Neural cell (in vitro differentiated cells): ENCODE data around the gene LYAR. TPM values are rescaled to one million over a fixed set of nuclear protein-coding genes. Genes with fewer than 3 reads are reported as not detected.

ENCODE experiments used
- H2AFZ ChIP-seq: fragments of 200-600, 300-800 bp; sonication (generic), shearing (Covaris generic); 2 replicates; pipeline ENCODE4 v1.6.0; 2014; ENCODE audit warnings: low read depth, mild to moderate bottlenecking, antibody characterized with exemption, low read length, moderate library complexity
- H3F3A ChIP-seq: fragments of 200-600 bp; shearing (Covaris generic); 2 replicates; pipeline ENCODE4 v1.6.1; 2016; ENCODE audit warnings: mild to moderate bottlenecking, moderate library complexity, mixed read lengths, antibody characterized with exemption, low read length; ENCODE audit not compliant: insufficient read depth, poor library complexity, severe bottlenecking
- H3K27ac ChIP-seq: fragments of 200-600, 300-800 bp; sonication (generic), shearing (Covaris generic); 2 replicates; pipeline ENCODE4 v1.5.1; 2014; ENCODE audit warnings: mild to moderate bottlenecking, low read length, moderate library complexity
- H3K27me3 ChIP-seq: fragments of 300-800, 200-600 bp; sonication (generic), shearing (Covaris generic); 2 replicates; pipeline ENCODE4 v1.6.0; 2014; ENCODE audit warnings: mild to moderate bottlenecking, low read depth, low read length, moderate library complexity; ENCODE audit not compliant: insufficient read depth
- H3K36me3 ChIP-seq: fragments of 300-800, 200-600 bp; sonication (generic), shearing (Covaris generic); 2 replicates; pipeline ENCODE4 v1.5.1; 2014; ENCODE audit warnings: mild to moderate bottlenecking, antibody characterized with exemption, low read length, moderate library complexity; ENCODE audit not compliant: insufficient read depth
- H3K4me2 ChIP-seq: fragments of 300-800, 200-600 bp; sonication (generic), shearing (Covaris generic); 2 replicates; pipeline ENCODE4 v1.6.0; 2014; ENCODE audit warnings: mild to moderate bottlenecking, low read length
- H3K4me3 ChIP-seq: fragments of 300-800, 200-600 bp; sonication (generic), shearing (Covaris generic); 2 replicates; pipeline ENCODE4 v1.5.1; 2014; ENCODE audit warnings: mild to moderate bottlenecking, low read length, moderate library complexity
- H3K79me2 ChIP-seq: fragments of 200-600 bp; shearing (Covaris generic); replicated peaks from 2 replicates; pipeline ENCODE4 v1.6.0; 2014; ENCODE audit warnings: mild to moderate bottlenecking, low read length, moderate library complexity; ENCODE audit not compliant: insufficient read depth
- H3K9ac ChIP-seq: fragments of 300-800, 200-600 bp; sonication (generic), shearing (Covaris generic); 2 replicates; pipeline ENCODE4 v1.6.1; 2016; ENCODE audit warnings: mild to moderate bottlenecking, low read length, mixed read lengths
- H3K9me2 ChIP-seq: fragments of 200-600 bp; shearing (Covaris generic); 2 replicates; pipeline ENCODE4 v1.6.1; 2016; ENCODE audit warnings: mild to moderate bottlenecking, low read length, mixed read lengths; ENCODE audit not compliant: insufficient read depth
- H3K9me3 ChIP-seq: fragments of 200-600, 300-800 bp; sonication (generic), shearing (Covaris generic); 2 replicates; pipeline ENCODE4 v1.6.1; 2016; ENCODE audit warnings: mild to moderate bottlenecking, mixed run types, low read length, moderate library complexity, mixed read lengths
- H4K20me1 ChIP-seq: fragments of 200-600 bp; shearing (Covaris generic); 2 replicates; pipeline ENCODE4 v1.6.1; 2016; ENCODE audit warnings: mild to moderate bottlenecking, mixed run types; ENCODE audit not compliant: insufficient read depth
- EP300 ChIP-seq: fragments of 450-650 bp; conservative IDR thresholded peaks from 2 replicates; pipeline ENCODE4 v1.6.1; 2014; ENCODE audit warnings: antibody characterized with exemption, mild to moderate bottlenecking, moderate library complexity; ENCODE audit not compliant: poor library complexity, severe bottlenecking
- EZH2 ChIP-seq: fragments of 200-600, 300-800 bp; shearing (Covaris generic), sonication (generic); IDR thresholded peaks from 2 replicates; pipeline ENCODE4 v1.6.1; 2014; ENCODE audit warnings: antibody characterized with exemption, low read length, borderline replicate concordance, mild to moderate bottlenecking; ENCODE audit not compliant: insufficient read depth, poor library complexity, severe bottlenecking
- MXI1 ChIP-seq: fragments of 450-650 bp; conservative IDR thresholded peaks from 2 replicates; pipeline ENCODE4 v1.6.1; 2014; ENCODE audit warnings: antibody characterized with exemption, mild to moderate bottlenecking; ENCODE audit not compliant: poor library complexity, severe bottlenecking
- POLR2AphosphoS5 ChIP-seq: IDR thresholded peaks from 2 replicates; pipeline ENCODE4 v1.6.1; 2012
- RAD21 ChIP-seq: fragments of 450-650 bp; conservative IDR thresholded peaks from 2 replicates; pipeline ENCODE4 v1.6.1; 2014; ENCODE audit warnings: antibody characterized with exemption, mild to moderate bottlenecking, moderate library complexity
- SMC3 ChIP-seq: fragments of 450-650 bp; conservative IDR thresholded peaks from 2 replicates; pipeline ENCODE4 v1.6.1; 2014; ENCODE audit warnings: antibody characterized with exemption, mild to moderate bottlenecking, moderate library complexity; ENCODE audit not compliant: poor library complexity
- TAF1 ChIP-seq: IDR thresholded peaks from 2 replicates; pipeline ENCODE4 v1.6.1; 2012; ENCODE audit warnings: low read depth
- polyA plus RNA-seq: library from polyadenylated mRNA; depleted of rRNA; stranded (reverse); fragments of >200 nt; gene quantifications from 2 replicates; pipeline ENCODE4 v1.2.3, GENCODE V29; 2014
- TF ChIP-seq, protein P1 (sequence below): IDR thresholded peaks from 2 replicates; pipeline ENCODE4 v1.6.1; 2012; ENCODE audit warnings: borderline replicate concordance
- TF ChIP-seq, protein P2 (sequence below): fragments of 450-650 bp; IDR thresholded peaks from 2 replicates; pipeline ENCODE4 v1.5.1; 2014; ENCODE audit warnings: antibody characterized with exemption, mild to moderate bottlenecking, moderate library complexity; ENCODE audit not compliant: poor library complexity, severe bottlenecking

Gene LYAR
- polyA plus RNA-seq, 1 donor from 2014 or later, result 14.7 TPM

DNA sequence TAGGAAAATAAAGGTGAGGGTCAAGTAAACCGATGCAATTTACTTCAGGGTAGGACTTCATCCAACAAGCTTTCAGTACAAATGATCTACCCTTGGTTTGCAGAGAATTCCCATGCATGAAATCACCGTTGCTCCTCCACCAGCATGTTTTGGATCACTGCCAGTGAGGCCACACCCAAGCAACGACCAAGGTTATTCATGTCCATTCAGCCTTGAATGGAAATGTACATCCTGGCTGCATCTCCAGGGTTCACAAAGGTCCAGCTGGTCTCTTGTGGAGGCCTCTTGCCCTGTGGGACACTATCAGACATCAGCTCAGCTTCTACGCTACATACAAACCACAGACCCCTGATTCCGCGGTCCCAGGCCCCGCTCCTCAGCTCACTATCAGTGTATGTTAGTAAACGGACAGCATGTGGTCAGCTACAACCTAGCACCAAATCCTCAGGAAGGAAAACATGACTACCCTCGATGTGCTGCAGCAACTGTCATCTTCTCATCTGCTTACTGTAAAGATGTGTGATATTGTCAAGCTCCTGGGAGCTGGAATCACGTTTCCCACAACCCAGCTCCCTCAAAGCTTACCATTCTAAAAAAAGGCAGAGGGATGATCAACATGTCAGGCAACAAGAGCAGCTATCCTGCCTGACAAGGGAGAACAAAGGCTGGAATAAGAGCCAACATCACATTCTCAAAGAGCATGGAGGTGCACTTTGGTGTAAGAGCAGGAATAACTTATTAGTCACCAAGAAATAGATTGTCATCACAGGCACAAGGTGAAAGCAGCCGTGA, 4.9 kb downstream of the LYAR start:
- no peaks in the 10 kb centered on the region for H3K27me3 ChIP-seq
- H3K9ac ChIP-seq, result no peak overlapping the region
- no peaks in the 10 kb centered on the region for H3K36me3 ChIP-seq
- H3K27ac ChIP-seq, result no peak overlapping the region
- no peaks in the 10 kb centered on the region for H4K20me1 ChIP-seq
- H3K79me2 ChIP-seq, result peaks cover 12% of the 10 kb centered on the region
- no peak for TF ChIP-seq MXI1
- TF ChIP-seq EP300, result no peak
- TF ChIP-seq, protein P1, sequence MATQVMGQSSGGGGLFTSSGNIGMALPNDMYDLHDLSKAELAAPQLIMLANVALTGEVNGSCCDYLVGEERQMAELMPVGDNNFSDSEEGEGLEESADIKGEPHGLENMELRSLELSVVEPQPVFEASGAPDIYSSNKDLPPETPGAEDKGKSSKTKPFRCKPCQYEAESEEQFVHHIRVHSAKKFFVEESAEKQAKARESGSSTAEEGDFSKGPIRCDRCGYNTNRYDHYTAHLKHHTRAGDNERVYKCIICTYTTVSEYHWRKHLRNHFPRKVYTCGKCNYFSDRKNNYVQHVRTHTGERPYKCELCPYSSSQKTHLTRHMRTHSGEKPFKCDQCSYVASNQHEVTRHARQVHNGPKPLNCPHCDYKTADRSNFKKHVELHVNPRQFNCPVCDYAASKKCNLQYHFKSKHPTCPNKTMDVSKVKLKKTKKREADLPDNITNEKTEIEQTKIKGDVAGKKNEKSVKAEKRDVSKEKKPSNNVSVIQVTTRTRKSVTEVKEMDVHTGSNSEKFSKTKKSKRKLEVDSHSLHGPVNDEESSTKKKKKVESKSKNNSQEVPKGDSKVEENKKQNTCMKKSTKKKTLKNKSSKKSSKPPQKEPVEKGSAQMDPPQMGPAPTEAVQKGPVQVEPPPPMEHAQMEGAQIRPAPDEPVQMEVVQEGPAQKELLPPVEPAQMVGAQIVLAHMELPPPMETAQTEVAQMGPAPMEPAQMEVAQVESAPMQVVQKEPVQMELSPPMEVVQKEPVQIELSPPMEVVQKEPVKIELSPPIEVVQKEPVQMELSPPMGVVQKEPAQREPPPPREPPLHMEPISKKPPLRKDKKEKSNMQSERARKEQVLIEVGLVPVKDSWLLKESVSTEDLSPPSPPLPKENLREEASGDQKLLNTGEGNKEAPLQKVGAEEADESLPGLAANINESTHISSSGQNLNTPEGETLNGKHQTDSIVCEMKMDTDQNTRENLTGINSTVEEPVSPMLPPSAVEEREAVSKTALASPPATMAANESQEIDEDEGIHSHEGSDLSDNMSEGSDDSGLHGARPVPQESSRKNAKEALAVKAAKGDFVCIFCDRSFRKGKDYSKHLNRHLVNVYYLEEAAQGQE, result no peak
- no peak for TF ChIP-seq TAF1
- no peak for TF ChIP-seq POLR2AphosphoS5
- TF ChIP-seq SMC3, result no peak
- TF ChIP-seq EZH2, result no peak
- no peak for TF ChIP-seq RAD21
- H3K9me2 ChIP-seq, result no peaks in the 10 kb centered on the region
- no peak overlapping the region for H3K4me2 ChIP-seq
- no peak overlapping the region for H3K4me3 ChIP-seq
- no peak overlapping the region for H2AFZ ChIP-seq
- no peaks in the 10 kb centered on the region for H3K9me3 ChIP-seq
- no peaks in the 10 kb centered on the region for H3F3A ChIP-seq

GRCh38 chr4:4281787-4282186, 8.2 kb downstream of the LYAR start:
- H3K9me2 ChIP-seq, result no peaks in the 10 kb centered on the region
- no peaks in the 10 kb centered on the region for H3F3A ChIP-seq
- H3K9me3 ChIP-seq, result no peaks in the 10 kb centered on the region
- H3K4me2 ChIP-seq, result no peak overlapping the region
- no peak overlapping the region for H2AFZ ChIP-seq
- no peak overlapping the region for H3K27ac ChIP-seq
- H3K4me3 ChIP-seq, result no peak overlapping the region
- no peak overlapping the region for H3K9ac ChIP-seq
- H3K79me2 ChIP-seq, result no peaks in the 10 kb centered on the region
- no peaks in the 10 kb centered on the region for H3K36me3 ChIP-seq
- H4K20me1 ChIP-seq, result no peaks in the 10 kb centered on the region
- TF ChIP-seq SMC3, result no peak
- no peak for TF ChIP-seq TAF1
- TF ChIP-seq POLR2AphosphoS5, result no peak
- no peaks in the 10 kb centered on the region for H3K27me3 ChIP-seq

DNA sequence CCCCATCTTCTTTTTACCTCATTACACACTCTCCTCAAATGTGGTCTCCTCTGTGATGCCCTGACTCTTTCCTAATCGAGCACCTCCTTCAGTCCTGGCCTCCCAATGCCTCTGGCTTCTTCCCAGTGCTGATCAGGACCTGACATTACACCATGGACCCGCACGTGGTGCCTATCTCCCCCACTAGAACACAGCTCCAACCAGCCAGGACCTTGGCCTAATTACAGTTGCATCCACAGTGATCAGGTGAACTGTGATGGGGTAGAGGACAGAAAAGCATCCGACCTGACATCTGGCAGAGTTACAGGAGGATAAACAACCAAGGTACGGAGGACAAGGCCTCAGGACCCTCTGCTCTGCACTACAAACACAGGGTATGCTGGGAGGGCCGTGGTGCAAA, 12.4 kb downstream of the LYAR start:
- Histone ChIP-seq H3K27ac (no peak overlapping the region), H3K36me3 (no peaks in the 10 kb centered on the region), H3K27me3 (no peaks in the 10 kb centered on the region), H3K4me3 (no peak overlapping the region), H3K4me2 (no peak overlapping the region), H2AFZ (no peak overlapping the region), H3K9me3 (no peaks in the 10 kb centered on the region), H3K9ac (no peak overlapping the region), H4K20me1 (no peaks in the 10 kb centered on the region), H3F3A (no peaks in the 10 kb centered on the region), H3K79me2 (no peaks in the 10 kb centered on the region), H3K9me2 (no peaks in the 10 kb centered on the region)
- TF ChIP-seq POLR2AphosphoS5 (no peak), TAF1 (no peak), EZH2 (no peak), EP300 (no peak), RAD21 (no peak), MXI1 (no peak)
- TF ChIP-seq, protein P1, result no peak
- TF ChIP-seq, protein P2, sequence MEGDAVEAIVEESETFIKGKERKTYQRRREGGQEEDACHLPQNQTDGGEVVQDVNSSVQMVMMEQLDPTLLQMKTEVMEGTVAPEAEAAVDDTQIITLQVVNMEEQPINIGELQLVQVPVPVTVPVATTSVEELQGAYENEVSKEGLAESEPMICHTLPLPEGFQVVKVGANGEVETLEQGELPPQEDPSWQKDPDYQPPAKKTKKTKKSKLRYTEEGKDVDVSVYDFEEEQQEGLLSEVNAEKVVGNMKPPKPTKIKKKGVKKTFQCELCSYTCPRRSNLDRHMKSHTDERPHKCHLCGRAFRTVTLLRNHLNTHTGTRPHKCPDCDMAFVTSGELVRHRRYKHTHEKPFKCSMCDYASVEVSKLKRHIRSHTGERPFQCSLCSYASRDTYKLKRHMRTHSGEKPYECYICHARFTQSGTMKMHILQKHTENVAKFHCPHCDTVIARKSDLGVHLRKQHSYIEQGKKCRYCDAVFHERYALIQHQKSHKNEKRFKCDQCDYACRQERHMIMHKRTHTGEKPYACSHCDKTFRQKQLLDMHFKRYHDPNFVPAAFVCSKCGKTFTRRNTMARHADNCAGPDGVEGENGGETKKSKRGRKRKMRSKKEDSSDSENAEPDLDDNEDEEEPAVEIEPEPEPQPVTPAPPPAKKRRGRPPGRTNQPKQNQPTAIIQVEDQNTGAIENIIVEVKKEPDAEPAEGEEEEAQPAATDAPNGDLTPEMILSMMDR, result no peak
